SK-N-SH treated with all-trans-retinoic acid at 6 μM for 48 hours (cell line): Measurements from ENCODE around the gene ZNF654.

Source experiments
- TF ChIP-seq, protein P1 (sequence below): fragments of 250-450 bp; sonication (Bioruptor Pico); IDR thresholded peaks from 2 replicates; pipeline ENCODE4 v1.8.0; 2020; ENCODE audit warnings: mild to moderate bottlenecking, moderate library complexity, borderline replicate concordance
- TF ChIP-seq, protein P2 (sequence below): fragments of 250-450 bp; sonication (Bioruptor Pico); IDR thresholded peaks from 2 replicates; pipeline ENCODE4 v1.8.0; 2021; ENCODE audit warnings: low read depth, mild to moderate bottlenecking, moderate library complexity, borderline replicate concordance

DNA sequence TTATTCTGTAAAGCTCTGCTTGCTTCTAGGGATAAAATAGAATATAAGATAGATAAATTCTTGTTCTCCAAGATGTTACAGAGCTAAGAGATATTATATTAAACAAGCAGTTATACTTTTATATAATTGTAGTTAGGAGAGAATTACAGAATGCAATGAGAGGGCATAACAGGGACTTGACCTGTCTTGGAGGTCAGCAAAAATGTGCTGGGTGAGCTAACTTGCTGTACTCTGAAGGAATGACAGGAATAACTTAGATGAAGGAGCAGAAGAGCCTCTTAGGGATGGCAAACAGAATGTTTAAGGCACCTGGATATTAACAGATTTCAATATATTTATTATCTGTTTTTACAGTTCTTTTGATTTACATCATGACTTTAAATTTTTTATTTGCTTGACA is 33.2 kb downstream of the ZNF654 start:
- TF ChIP-seq, protein P1, sequence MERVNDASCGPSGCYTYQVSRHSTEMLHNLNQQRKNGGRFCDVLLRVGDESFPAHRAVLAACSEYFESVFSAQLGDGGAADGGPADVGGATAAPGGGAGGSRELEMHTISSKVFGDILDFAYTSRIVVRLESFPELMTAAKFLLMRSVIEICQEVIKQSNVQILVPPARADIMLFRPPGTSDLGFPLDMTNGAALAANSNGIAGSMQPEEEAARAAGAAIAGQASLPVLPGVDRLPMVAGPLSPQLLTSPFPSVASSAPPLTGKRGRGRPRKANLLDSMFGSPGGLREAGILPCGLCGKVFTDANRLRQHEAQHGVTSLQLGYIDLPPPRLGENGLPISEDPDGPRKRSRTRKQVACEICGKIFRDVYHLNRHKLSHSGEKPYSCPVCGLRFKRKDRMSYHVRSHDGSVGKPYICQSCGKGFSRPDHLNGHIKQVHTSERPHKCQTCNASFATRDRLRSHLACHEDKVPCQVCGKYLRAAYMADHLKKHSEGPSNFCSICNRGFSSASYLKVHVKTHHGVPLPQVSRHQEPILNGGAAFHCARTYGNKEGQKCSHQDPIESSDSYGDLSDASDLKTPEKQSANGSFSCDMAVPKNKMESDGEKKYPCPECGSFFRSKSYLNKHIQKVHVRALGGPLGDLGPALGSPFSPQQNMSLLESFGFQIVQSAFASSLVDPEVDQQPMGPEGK (CRISPR knock-in tag), result no peak
- TF ChIP-seq, protein P2, sequence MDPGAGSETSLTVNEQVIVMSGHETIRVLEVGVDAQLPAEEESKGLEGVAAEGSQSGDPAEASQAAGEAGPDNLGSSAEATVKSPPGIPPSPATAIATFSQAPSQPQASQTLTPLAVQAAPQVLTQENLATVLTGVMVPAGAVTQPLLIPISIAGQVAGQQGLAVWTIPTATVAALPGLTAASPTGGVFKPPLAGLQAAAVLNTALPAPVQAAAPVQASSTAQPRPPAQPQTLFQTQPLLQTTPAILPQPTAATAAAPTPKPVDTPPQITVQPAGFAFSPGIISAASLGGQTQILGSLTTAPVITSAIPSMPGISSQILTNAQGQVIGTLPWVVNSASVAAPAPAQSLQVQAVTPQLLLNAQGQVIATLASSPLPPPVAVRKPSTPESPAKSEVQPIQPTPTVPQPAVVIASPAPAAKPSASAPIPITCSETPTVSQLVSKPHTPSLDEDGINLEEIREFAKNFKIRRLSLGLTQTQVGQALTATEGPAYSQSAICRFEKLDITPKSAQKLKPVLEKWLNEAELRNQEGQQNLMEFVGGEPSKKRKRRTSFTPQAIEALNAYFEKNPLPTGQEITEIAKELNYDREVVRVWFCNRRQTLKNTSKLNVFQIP, result no peak
